HG03196 (cell line): ENCODE results near the gene TMEM132C.

Experiments
- ATAC-seq: cut with Tn5 transposase; IDR thresholded peaks from one replicate; pipeline ENCODE4 v1.9.1; 2021; ENCODE audit not compliant: unreplicated experiment

Gene TMEM132C

DNA sequence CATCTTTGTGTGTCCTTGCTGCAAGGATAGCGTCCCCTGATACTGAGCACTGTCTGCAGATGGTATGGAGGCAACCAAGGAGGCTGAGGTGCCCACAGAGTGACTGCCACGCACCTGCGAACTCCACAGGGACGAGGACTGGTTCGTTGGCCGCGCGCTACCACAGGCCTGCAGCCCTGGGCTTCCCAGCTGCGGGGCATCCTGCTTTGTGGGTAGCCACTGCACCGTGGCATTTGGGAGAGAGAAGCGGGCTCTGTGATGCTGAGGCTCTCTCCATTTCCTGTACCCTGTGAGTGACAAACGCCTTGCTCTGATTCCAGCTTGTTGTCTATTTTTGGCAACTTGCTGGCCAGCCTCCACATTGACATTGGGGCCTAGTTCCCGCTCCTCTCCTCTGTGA lies 480.5 kb downstream of the TMEM132C start:
- ATAC-seq = no peak

- ATAC-seq = no peak
These were observed 485.4 kb downstream of the TMEM132C start for GRCh38 chr12:128752386-128752785.

DNA sequence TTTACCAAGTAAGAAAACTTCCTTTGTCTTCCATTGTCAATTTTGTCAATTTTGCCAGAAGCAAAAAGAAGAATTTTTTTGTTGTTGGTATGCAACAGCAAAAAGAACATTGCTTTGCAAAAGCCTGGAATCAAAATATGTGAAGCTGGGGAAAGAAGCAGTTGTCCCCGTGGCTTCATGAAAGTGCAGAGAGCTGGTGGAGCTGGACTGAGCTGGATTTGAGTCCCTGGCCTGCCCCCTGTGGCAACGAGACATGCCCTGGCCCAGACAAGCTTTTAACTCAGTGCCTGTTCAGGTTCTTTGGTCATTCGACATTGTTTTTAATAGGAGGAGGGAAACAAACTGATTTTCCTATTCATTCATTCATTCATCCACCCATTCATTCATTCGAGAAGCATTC lies 486.5 kb downstream of the TMEM132C start:
- no peak for ATAC-seq

DNA sequence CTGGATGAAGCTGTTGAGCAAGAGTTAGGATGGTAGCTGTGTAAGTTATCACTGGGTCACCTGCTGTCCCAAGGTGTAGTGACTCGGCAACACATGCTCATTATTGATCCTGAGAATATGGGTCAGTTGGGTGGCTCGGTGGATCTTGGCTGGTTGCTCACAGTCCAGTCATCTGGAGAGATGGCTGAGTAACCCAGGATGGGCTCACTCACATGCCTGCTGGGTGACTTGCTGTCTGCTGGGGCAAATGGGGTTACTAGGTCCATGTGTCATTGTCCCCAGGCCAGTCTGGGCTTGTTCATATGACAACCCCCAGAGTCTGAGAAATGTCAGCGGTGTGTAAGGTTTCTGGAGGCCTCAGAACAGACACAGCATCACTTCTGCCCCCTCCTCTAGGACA lies 487.3 kb downstream of the TMEM132C start:
- no peak for ATAC-seq

DNA sequence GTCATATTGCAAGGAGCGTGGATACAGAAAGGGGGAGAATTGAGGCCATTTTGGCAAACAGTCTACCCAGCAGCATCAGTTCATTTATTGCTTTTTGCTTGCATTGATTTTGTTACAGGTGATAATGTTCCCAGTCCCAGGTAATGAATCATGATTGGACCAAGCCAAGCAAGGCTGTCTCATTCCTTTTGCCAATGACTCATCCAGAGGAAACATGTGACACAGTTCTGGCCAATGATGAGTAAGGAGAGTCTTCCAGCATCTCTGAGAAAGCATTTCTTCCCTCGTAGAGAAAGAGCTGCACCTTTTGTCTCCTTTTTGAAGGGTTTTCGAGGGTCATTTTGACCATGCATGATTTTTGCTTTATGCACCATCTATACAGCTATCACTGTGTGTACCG lies 488.6 kb downstream of the TMEM132C start:
- no peak for ATAC-seq
